Activated naive CD4-positive, alpha-beta T cell (primary cell): ENCODE results near the gene RMRP.
"Not testable (repeated sequence)": the region's sequence is repeated elsewhere in the genome, so short reads cannot be mapped to it uniquely, and the experiment has no call there.

Experiments
- DNase-seq, 4 experiments: peaks; one replicate each; lab custom pipeline; 2025; lab: John Stamatoyannopoulos, UW

Gene RMRP

GRCh38 chr9:35664531-35665470 lies 7.0 kb upstream of the RMRP start, which contains the start of gene ARHGEF39:
Gene ARHGEF39, minus strand, starts transcription at chr9:35665195. Its CDS starts 26 bp downstream, at chr9:35665169.
- peak in 3 of 4 experiments; percentile 19 to 51 (median 35) for DNase-seq

GRCh38 chr9:35662437-35662836 lies 4.6 kb upstream of the RMRP start:
- DNase-seq = no peak

GRCh38 chr9:35661756-35662350 lies 4.0 kb upstream of the RMRP start:
- no peak for DNase-seq

GRCh38 chr9:35660966-35661415 lies 3.2 kb upstream of the RMRP start:
- no peak for DNase-seq

- no peak for DNase-seq
Measured at GRCh38 chr9:35659340-35659739, 1.5 kb upstream of the RMRP start.

- no peak for DNase-seq
Measured at GRCh38 chr9:35658968-35659220, 1.1 kb upstream of the RMRP start.

GRCh38 chr9:35658137-35658967 lies 533 bp upstream of the RMRP start, which contains the start of gene CCDC107:
Gene CCDC107, plus strand, starts transcription at chr9:35658292. Its CDS starts 88 bp downstream, at chr9:35658380.
- peak; percentile 66 to 76 (median 73) for DNase-seq

GRCh38 chr9:35656831-35657545 lies 831 bp downstream of the RMRP start:
- DNase-seq = no peak

- DNase-seq = no peak
Measured at GRCh38 chr9:35656348-35656747, 1.5 kb downstream of the RMRP start.

- no peak for DNase-seq
Measured at GRCh38 chr9:35653611-35654010, 4.2 kb downstream of the RMRP start.

GRCh38 chr9:35652829-35653209 lies 5.0 kb downstream of the RMRP start:
- DNase-seq = no peak

- no peak for DNase-seq
Measured at GRCh38 chr9:35651956-35652828, 5.6 kb downstream of the RMRP start.

- DNase-seq = peak in 1 of 4 experiments; percentile 33
Measured at GRCh38 chr9:35650341-35651158, 7.3 kb downstream of the RMRP start, which contains the start of gene SIT1. Gene SIT1, minus strand, starts transcription at chr9:35650931. Its CDS starts 78 bp downstream, at chr9:35650853.

GRCh38 chr9:35649431-35650340 lies 8.1 kb downstream of the RMRP start:
- DNase-seq = peak in 2 of 4 experiments; percentile 17 to 53

- DNase-seq = peak; percentile 76 to 89 (median 84)
Measured at GRCh38 chr9:35646533-35647265, 11.1 kb downstream of the RMRP start.

GRCh38 chr9:35646153-35646532 lies 11.7 kb downstream of the RMRP start:
- DNase-seq = no peak

GRCh38 chr9:35645736-35646135 lies 12.1 kb downstream of the RMRP start:
- DNase-seq = not testable (repeated sequence)

- DNase-seq = no peak
Measured at GRCh38 chr9:35643046-35643445, 14.8 kb downstream of the RMRP start.
